GM12801 (cell line): ENCODE data around the gene EPHB4.

ENCODE experiments used
- CTCF ChIP-seq: IDR thresholded peaks from one replicate; pipeline ENCODE4 v1.5.1; 2011; ENCODE audit warnings: control low read depth; ENCODE audit not compliant: insufficient read length; ENCODE audit errors: extremely low read depth

EPHB4 gene

GRCh38 chr7:100840470-100841100 is 13.3 kb upstream of the EPHB4 start:
- TF ChIP-seq CTCF: no peak

- TF ChIP-seq CTCF: no peak
These were observed 12.0 kb upstream of the EPHB4 start for GRCh38 chr7:100839361-100839760.

- TF ChIP-seq CTCF: no peak
These were observed 9.9 kb upstream of the EPHB4 start for GRCh38 chr7:100837099-100837836.

- no peak for TF ChIP-seq CTCF
These were observed 9.4 kb upstream of the EPHB4 start for GRCh38 chr7:100836812-100837098.

- TF ChIP-seq CTCF: no peak
These were observed 8.8 kb upstream of the EPHB4 start for GRCh38 chr7:100835903-100836811.

- TF ChIP-seq CTCF: no peak
These were observed 4.9 kb upstream of the EPHB4 start for GRCh38 chr7:100832281-100832633.

GRCh38 chr7:100830396-100830795 is 3.1 kb upstream of the EPHB4 start:
- no peak for TF ChIP-seq CTCF
